PC-3 (cell line): ENCODE measurements around the gene PLEKHA3.
"Not testable (repeated sequence)": the region's sequence is repeated elsewhere in the genome, so short reads cannot be mapped to it uniquely, and the experiment has no call there.

Experiments used
- CTCF ChIP-seq: fragments of 300-600 bp; sonication (generic); conservative IDR thresholded peaks from 2 replicates; pipeline ENCODE4 v1.5.1; 2017; ENCODE audit warnings: antibody characterized with exemption, low read depth, mild to moderate bottlenecking, low read length
- EZH2 ChIP-seq: fragments of 300-600 bp; sonication (generic); IDR thresholded peaks from one replicate; pipeline ENCODE4 v1.6.1; 2017; ENCODE audit warnings: antibody characterized with exemption, mild to moderate bottlenecking, low read length; ENCODE audit not compliant: unreplicated experiment

- TF ChIP-seq CTCF, EZH2: not testable (repeated sequence)
Observed at GRCh38 chr2:178525010-178525409, 44.8 kb downstream of the PLEKHA3 start.
